K562 (cell line): ENCODE data around the gene ZCCHC24. TPM values are rescaled to one million over a fixed set of nuclear protein-coding genes. Genes with fewer than 3 reads are reported as not detected.

Source experiments
- ATF4 ChIP-seq: fragments of 450-650 bp; formaldehyde crosslinking; IDR thresholded peaks from 2 replicates; pipeline ENCODE4 v1.4.0; 2022; ENCODE audit warnings: mild to moderate bottlenecking, moderate library complexity
- ATF7 ChIP-seq: fragments of 450-650 bp; IDR thresholded peaks from 2 replicates; pipeline ENCODE4 v1.7.1; 2014; ENCODE audit warnings: mild to moderate bottlenecking, moderate library complexity
- CEBPB ChIP-seq: fragments of 450-650 bp; IDR thresholded peaks from 2 replicates; pipeline ENCODE4 v1.6.1; 2016; ENCODE audit warnings: missing genetic modification characterization, missing compliant biosample characterization
- ELK1 ChIP-seq: sonication (generic); formaldehyde crosslinking; IDR thresholded peaks from 2 replicates; pipeline ENCODE4 v1.8.1; 2022; ENCODE audit warnings: missing genetic modification reagents
- MAFK ChIP-seq: IDR thresholded peaks from 2 replicates; pipeline ENCODE4 v1.6.1; 2011; ENCODE audit warnings: low read length, improper control_type of control experiment
- MTA2 ChIP-seq: fragments of 450-650 bp; IDR thresholded peaks from 2 replicates; pipeline ENCODE4 v1.6.1; 2016; ENCODE audit warnings: low read depth
- PATZ1 ChIP-seq: fragments of 250-450 bp; sonication (Bioruptor Pico); IDR thresholded peaks from 2 replicates; pipeline ENCODE4 v1.5.0; 2020; ENCODE audit warnings: mild to moderate bottlenecking, borderline replicate concordance
- ZBTB2 ChIP-seq: fragments of 450-650 bp; IDR thresholded peaks from 2 replicates; pipeline ENCODE4 v1.6.1; 2016; ENCODE audit warnings: antibody characterized with exemption
- ZNF609 ChIP-seq: sonication (generic); formaldehyde crosslinking; IDR thresholded peaks from 2 replicates; pipeline ENCODE4 v1.8.1; 2023; ENCODE audit warnings: missing genetic modification reagents, mild to moderate bottlenecking, borderline replicate concordance
- polyA plus RNA-seq, 8 experiments: library from polyadenylated mRNA; depleted of rRNA in 4 of 8; stranded (reverse) in 5 of 8; unstranded in 3 of 8; fragments of >200 nt; fragmentation: Nextera tagmentation in 2 of 8; fragmentation: Illumina TruSeq in 1 of 8; extraction: Ambion mirVana in 2 of 8; extraction: Trizol in 1 of 8; gene quantifications; 2 replicates each; pipeline versions ENCODE4 v1.2.1 to v1.2.3, GENCODE V29; 2011 to 2014; ENCODE audit warnings: inconsistent platforms in 1 of 8, missing spikeins in 1 of 8
- total RNA-seq, 7 experiments: library from RNA; depleted of rRNA in 6 of 7; stranded (reverse); fragments of >200 nt in 6 of 7; fragmentation: Illumina TruSeq in 2 of 7; extraction: Trizol in 2 of 7; gene quantifications; 2 replicates each; pipeline versions ENCODE4 v1.2.1 to v1.2.3, GENCODE V29; 2011 to 2021; ENCODE audit warnings: low replicate concordance in 1 of 7

ZCCHC24 gene
- total and polyA plus RNA-seq, 9 of the 15 experiments (the other 6 are each of a cell fraction or from before 2014, with no cell fraction given), result 0.84 to 11.0 (median 4.6) TPM

- TF ChIP-seq ZNF609 (CRISPR knock-in tag) (no peak), MTA2 (no peak), PATZ1 (CRISPR knock-in tag) (no peak), ZBTB2 (no peak), MAFK (no peak), ELK1 (no peak), ATF7 (no peak; the same call in 1 of the 2 replicates), ATF4 (CRISPR knock-in tag) (no peak), CEBPB (tag) (no peak)
These were observed 54.7 kb downstream of the ZCCHC24 start (continued) for GRCh38 chr10:79390551-79391229.
